Panc1 (cell line): ENCODE measurements around the gene NME5. TPM values are rescaled to one million over a fixed set of nuclear protein-coding genes. Genes with fewer than 3 reads are reported as not detected.
"Not testable (repeated sequence)": the region's sequence is repeated elsewhere in the genome, so short reads cannot be mapped to it uniquely, and the experiment has no call there.

Experiments
- ATAC-seq: fragments of 200-7000 bp; cut with Tn5 transposase; 2 replicates; pipeline ENCODE4 v1.9.1; 2020; ENCODE audit warnings: mild to moderate bottlenecking, moderate library complexity
- BruUV-seq: library from RNA; stranded (reverse); fragments of 400-500 nt; replicated peaks from 2 replicates; lab custom pipeline; 2021; lab: Mats Ljungman, UMichigan
- CTCF ChIA-PET: fragments of 300-600 bp; sonication (Branson Sonifier 250); formaldehyde crosslinking; loops from one replicate; lab custom pipeline; 2022; ENCODE audit warnings: antibody characterized with exemption; lab: Charles Lee
- POLR2A ChIA-PET: fragments of 300-600 bp; sonication (Branson Sonifier 250); formaldehyde crosslinking; loops from one replicate; lab custom pipeline; 2022; ENCODE audit warnings: antibody characterized with exemption; lab: Charles Lee
- DNase-seq: peaks from one replicate; pipeline ENCODE4 v3.0.0-alpha.2; 2010; ENCODE audit warnings: low read depth, low spot score
- H3K27ac ChIP-seq: 2 replicates; pipeline ENCODE4 v1.5.1; 2011; ENCODE audit warnings: mild to moderate bottlenecking, low read length, inconsistent platforms
- H3K27me3 ChIP-seq: fragments of 200-500 bp; sonication (Bioruptor generic); 2 replicates; pipeline ENCODE4 v1.6.0; 2014; ENCODE audit warnings: low read length, inconsistent platforms; ENCODE audit not compliant: control insufficient read depth, insufficient read depth
- H3K36me3 ChIP-seq: fragments of 200-500 bp; sonication (Bioruptor generic); 2 replicates; pipeline ENCODE4 v1.5.1; 2014; ENCODE audit warnings: inconsistent platforms, mild to moderate bottlenecking, low read length, moderate library complexity; ENCODE audit not compliant: control insufficient read depth, insufficient read depth
- H3K4me1 ChIP-seq: 2 replicates; pipeline ENCODE4 v1.5.1; 2011; ENCODE audit warnings: inconsistent platforms, mild to moderate bottlenecking, low read length, moderate library complexity; ENCODE audit not compliant: control insufficient read depth, insufficient read depth
- H3K4me3 ChIP-seq, 2 experiments: 2 replicates each; pipeline ENCODE4 v1.5.1; 2011 to 2012; ENCODE audit warnings: low read depth in 2 of 2, low read length in 2 of 2, mild to moderate bottlenecking in 2 of 2, inconsistent platforms in 1 of 2, moderate library complexity in 1 of 2
- H3K9me3 ChIP-seq: fragments of 200-500 bp; sonication (Bioruptor generic); 2 replicates; pipeline ENCODE4 v1.5.1; 2014; ENCODE audit warnings: low read depth, mild to moderate bottlenecking, inconsistent platforms, low read length, moderate library complexity; ENCODE audit not compliant: control insufficient read depth, insufficient read depth
- CTCF ChIP-seq: fragments of 450-650 bp; IDR thresholded peaks from 2 replicates; pipeline ENCODE4 v1.5.1; 2017; ENCODE audit warnings: mild to moderate bottlenecking
- POLR2AphosphoS5 ChIP-seq: IDR thresholded peaks from 2 replicates; pipeline ENCODE4 v1.6.1; 2012; ENCODE audit warnings: mild to moderate bottlenecking, low read depth, low read length, moderate library complexity
- REST ChIP-seq, 2 experiments: IDR thresholded peaks; 2 replicates each; pipeline ENCODE4 v1.6.1; 2011 to 2012; ENCODE audit warnings: low read depth in 2 of 2, control low read depth in 1 of 2, low read length in 1 of 2, mild to moderate bottlenecking in 1 of 2, moderate library complexity in 1 of 2; ENCODE audit not compliant: insufficient read depth in 1 of 2
- SIN3A ChIP-seq: IDR thresholded peaks from 2 replicates; pipeline ENCODE4 v1.6.1; 2012; ENCODE audit warnings: low read depth, mild to moderate bottlenecking, low read length, moderate library complexity, borderline replicate concordance; ENCODE audit not compliant: insufficient read depth
- TCF7L2 ChIP-seq: IDR thresholded peaks from 2 replicates; pipeline ENCODE4 v1.6.1; 2011; ENCODE audit warnings: mild to moderate bottlenecking, low read depth, low read length, inconsistent platforms
- in situ Hi-C: cut with HindIII; loops from 2 replicates; pipeline ENCODE4 v1.10.0; 2016; ENCODE audit warnings: low sequenced_read_pairs, low pct_unique_long_range_greater_than_20kb
- intact Hi-C: fragments of 100-400 bp; cut with micrococcal nuclease; formaldehyde crosslinking; loops from one replicate; pipeline ENCODE4 v1.10.0; 2022; ENCODE audit not compliant: unreplicated experiment
- total RNA-seq: library from RNA; stranded (reverse); gene quantifications from one replicate; pipeline ENCODE4 v1.2.1, GENCODE V29; 2021; ENCODE audit not compliant: unreplicated experiment

The NME5 gene
- total RNA-seq, 1 experiment from 2014 or later = 1.7 TPM

GRCh38 chr5:138149530-138149929 lies 10.3 kb upstream of the NME5 start:
- Histone ChIP-seq H3K36me3 (no peaks in the 10 kb centered on the region), H3K9me3 (no peaks in the 10 kb centered on the region), H3K27ac (no peak overlapping the region), H3K4me3 (no peak overlapping the region), H3K4me1 (no peaks in the 10 kb centered on the region), H3K27me3 (no peaks in the 10 kb centered on the region)
- CTCF ChIA-PET = no interaction called here
- no peak for DNase-seq
- intact Hi-C loops = no loop called here
- in situ Hi-C loops = no loop called here
- peak; percentile 54; the same call in 1 of the 2 replicates for ATAC-seq
- TF ChIP-seq SIN3A = no peak
- TF ChIP-seq REST (IDR thresholded peaks at IDR 0.05; ENCODE audit: insufficient read depth in 1 of 2, low read depth in 2 of 2, low read length in 1 of 2) = no peak
- TF ChIP-seq POLR2AphosphoS5 = no peak
- TF ChIP-seq CTCF = no peak
- no peak for TF ChIP-seq TCF7L2
- no TSS peak for BruUV-seq
- POLR2A ChIA-PET = no interaction called here

GRCh38 chr5:138148811-138149210 lies 9.6 kb upstream of the NME5 start:
- POLR2A ChIA-PET = interaction anchor here (0.7 kb wide), 1 partner anchor 427 kb away, joined by 3 read pairs; no protein-coding TSS in a partner anchor
- in situ Hi-C loops = no loop called here
- Histone ChIP-seq H3K27ac (no peak overlapping the region), H3K4me1 (no peaks in the 10 kb centered on the region), H3K27me3 (no peaks in the 10 kb centered on the region), H3K9me3 (no peaks in the 10 kb centered on the region), H3K36me3 (no peaks in the 10 kb centered on the region), H3K4me3 (no peak overlapping the region)
- TF ChIP-seq CTCF (no peak), REST (IDR thresholded peaks at IDR 0.05; ENCODE audit: insufficient read depth in 1 of 2, low read depth in 2 of 2, low read length in 1 of 2) (no peak), TCF7L2 (no peak), SIN3A (no peak), POLR2AphosphoS5 (no peak)
- CTCF ChIA-PET = interaction anchor here (0.6 kb wide), 1 partner anchor 16 kb away, joined by 4 read pairs; no protein-coding TSS in a partner anchor
- DNase-seq (no peak), ATAC-seq (0 out of 2 replicates have a peak, but pooled peaks have one; percentile 77)
- no TSS peak for BruUV-seq
- intact Hi-C loops = no loop called here

- H3K27me3 ChIP-seq, in situ Hi-C loops, intact Hi-C loops, BruUV-seq, H3K27ac ChIP-seq, H3K4me1 ChIP-seq, H3K4me3 ChIP-seq, H3K9me3 ChIP-seq, POLR2A ChIA-PET, H3K36me3 ChIP-seq, DNase-seq, ATAC-seq: not testable (repeated sequence)
- CTCF ChIA-PET = interaction anchor here (0.7 to 0.8 kb wide), 2 partner anchors 11 to 60 kb away, joined by 3 to 4 read pairs; no protein-coding TSS in a partner anchor
Measured at GRCh38 chr5:138143578-138143977, 4.3 kb upstream of the NME5 start.
